GM18951 (cell line): ENCODE results near the gene NUF2.

ENCODE experiments used
- POLR2A ChIP-seq: IDR thresholded peaks from 4 replicates; pipeline ENCODE4 v1.6.1; 2011; ENCODE audit warnings: mild to moderate bottlenecking; ENCODE audit not compliant: insufficient read length, insufficient read depth; ENCODE audit errors: extremely low read depth
- in situ Hi-C: fragments of 300-500 bp; cut with MboI; formaldehyde crosslinking; loops from one replicate; pipeline ENCODE4 v1.12.0; 2022; ENCODE audit warnings: low sequenced_read_pairs, mixed read lengths, inconsistent platforms; ENCODE audit not compliant: unreplicated experiment

NUF2 gene

DNA sequence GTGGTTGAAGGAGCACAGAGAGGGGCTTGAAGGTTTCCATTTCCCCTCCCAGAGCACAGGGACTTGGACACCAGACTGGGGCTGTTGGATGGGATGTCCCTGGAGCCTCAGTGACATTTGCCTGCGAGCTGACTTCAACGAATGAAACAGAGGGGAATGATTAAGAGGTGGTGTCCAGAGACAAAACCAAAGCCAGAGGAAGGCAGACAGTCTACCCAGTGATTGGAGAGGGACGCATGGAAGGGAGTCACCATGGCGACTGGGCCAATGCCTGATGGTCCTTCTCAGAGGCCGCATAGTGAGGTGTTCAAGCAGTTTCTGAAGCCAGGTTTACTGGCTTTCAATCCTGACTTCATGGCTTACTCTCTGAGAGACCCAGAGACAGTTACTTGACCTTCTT lies 77.2 kb downstream of the NUF2 start:
- in situ Hi-C loops: no loop called here
- no peak for TF ChIP-seq POLR2A

GRCh38 chr1:163399976-163400601 lies 78.3 kb downstream of the NUF2 start:
- no peak for TF ChIP-seq POLR2A
- in situ Hi-C loops: loop anchor here (25.0 kb wide), 1 partner anchor 1387 kb away; no protein-coding TSS in a partner anchor

GRCh38 chr1:163401211-163401610 lies 79.5 kb downstream of the NUF2 start:
- no peak for TF ChIP-seq POLR2A
- in situ Hi-C loops: loop anchor here (25.0 kb wide), 1 partner anchor 1386 kb away; no protein-coding TSS in a partner anchor
